Rectal smooth muscle tissue (tissue), 1 donor: ENCODE data around the gene PHYKPL.
"Not testable (repeated sequence)": the region's sequence is repeated elsewhere in the genome, so short reads cannot be mapped to it uniquely, and the experiment has no call there.

Experiments
- H3K27ac ChIP-seq: one replicate; pipeline ENCODE4 v1.7.0; 2013; ENCODE audit warnings: low read depth, low read length, inconsistent platforms
- H3K27me3 ChIP-seq: one replicate; pipeline ENCODE4 v1.7.0; 2013; ENCODE audit warnings: low read length; ENCODE audit not compliant: control insufficient read depth, insufficient read depth
- H3K36me3 ChIP-seq: one replicate; pipeline ENCODE4 v1.7.0; 2013; ENCODE audit warnings: low read length; ENCODE audit not compliant: control insufficient read depth, insufficient read depth
- H3K4me1 ChIP-seq: one replicate; pipeline ENCODE4 v1.7.0; 2013; ENCODE audit warnings: low read length; ENCODE audit not compliant: control insufficient read depth, insufficient read depth
- H3K4me3 ChIP-seq: one replicate; pipeline ENCODE4 v1.7.0; 2013; ENCODE audit warnings: low read length
- H3K9ac ChIP-seq: one replicate; pipeline ENCODE4 v1.7.0; 2013; ENCODE audit warnings: low read length

PHYKPL gene

GRCh38 chr5:178241688-178242231 lies 9.2 kb upstream of the PHYKPL start:
- no peak overlapping the region for H3K9ac ChIP-seq
- no peak overlapping the region for H3K4me3 ChIP-seq
- H3K27me3 ChIP-seq: no peaks in the 10 kb centered on the region
- no peaks in the 10 kb centered on the region for H3K36me3 ChIP-seq
- no peak overlapping the region for H3K27ac ChIP-seq
- no peaks in the 10 kb centered on the region for H3K4me1 ChIP-seq

DNA sequence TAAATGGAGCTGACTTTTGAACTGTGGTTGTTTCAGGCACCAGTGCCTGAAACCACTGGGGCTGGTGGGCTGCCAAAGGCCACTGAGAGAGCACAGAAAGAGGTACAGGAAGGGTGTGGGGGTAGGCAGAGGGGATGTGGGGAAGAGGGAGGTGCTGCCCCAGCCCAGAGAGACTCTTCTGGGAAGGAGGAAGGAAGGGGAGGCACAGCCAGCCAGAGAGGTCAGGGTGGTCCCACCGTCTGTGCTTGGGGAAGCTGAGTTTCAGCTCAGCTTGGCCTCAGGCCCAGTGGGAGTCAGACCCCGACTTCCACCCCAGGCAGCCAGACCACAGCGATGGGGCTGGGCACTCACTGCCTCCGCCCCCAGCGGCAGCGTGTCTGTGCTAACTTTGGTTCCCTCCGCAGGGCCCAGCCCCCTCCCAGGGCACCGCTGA lies 8.6 kb upstream of the PHYKPL start:
- Histone ChIP-seq H3K36me3 (no peaks in the 10 kb centered on the region), H3K9ac (no peak overlapping the region), H3K4me1 (no peaks in the 10 kb centered on the region), H3K27me3 (no peaks in the 10 kb centered on the region), H3K4me3 (no peak overlapping the region), H3K27ac (no peak overlapping the region)

GRCh38 chr5:178240766-178241165 lies 8.2 kb upstream of the PHYKPL start:
- H3K4me3 ChIP-seq: no peak overlapping the region
- no peaks in the 10 kb centered on the region for H3K27me3 ChIP-seq
- H3K4me1 ChIP-seq: no peaks in the 10 kb centered on the region
- no peak overlapping the region for H3K27ac ChIP-seq
- H3K36me3 ChIP-seq: no peaks in the 10 kb centered on the region
- no peak overlapping the region for H3K9ac ChIP-seq

- H3K4me1 ChIP-seq: no peaks in the 10 kb centered on the region
- no peak overlapping the region for H3K4me3 ChIP-seq
- no peak overlapping the region for H3K9ac ChIP-seq
- no peaks in the 10 kb centered on the region for H3K36me3 ChIP-seq
- no peak overlapping the region for H3K27ac ChIP-seq
- H3K27me3 ChIP-seq: no peaks in the 10 kb centered on the region
Measured at GRCh38 chr5:178240341-178240741, 7.7 kb upstream of the PHYKPL start.

DNA sequence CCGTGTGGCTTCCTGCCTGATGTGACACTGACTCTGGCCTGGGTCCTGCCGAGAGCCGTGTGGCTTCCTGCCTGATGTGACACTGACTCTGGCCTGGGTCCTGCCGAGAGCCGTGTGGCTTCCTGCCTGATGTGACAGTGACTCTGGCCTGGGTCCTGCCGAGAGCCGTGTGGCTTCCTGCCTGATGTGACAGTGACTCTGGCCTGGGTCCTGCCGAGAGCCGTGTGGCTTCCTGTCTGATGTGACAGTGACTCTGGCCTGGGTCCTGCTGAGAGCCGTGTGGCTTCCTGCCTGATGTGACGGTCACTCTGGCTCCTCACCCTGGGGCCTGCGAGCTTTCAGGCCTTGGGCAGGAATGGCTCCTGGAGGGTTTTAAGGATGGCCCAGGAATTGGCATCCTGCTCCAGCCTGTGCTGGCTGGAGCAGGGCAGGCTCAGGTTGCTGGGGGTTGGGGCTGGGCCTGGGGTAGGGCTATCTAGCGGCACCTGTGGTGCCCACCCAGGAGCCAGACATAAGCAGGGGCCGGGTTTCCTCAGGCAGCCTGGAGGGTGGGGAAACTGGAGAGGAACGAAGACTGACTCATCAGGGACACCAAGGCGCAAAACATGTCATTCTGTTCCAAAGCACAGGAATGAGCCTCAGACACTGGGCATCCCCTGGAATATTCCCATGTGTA lies 7.2 kb upstream of the PHYKPL start:
- H3K36me3 ChIP-seq, H3K4me1 ChIP-seq, H3K27ac ChIP-seq, H3K9ac ChIP-seq, H3K4me3 ChIP-seq, H3K27me3 ChIP-seq: not testable (repeated sequence)

GRCh38 chr5:178238711-178239592 lies 6.3 kb upstream of the PHYKPL start:
- Histone ChIP-seq H3K9ac (no peak overlapping the region), H3K36me3 (no peaks in the 10 kb centered on the region), H3K27ac (no peak overlapping the region), H3K27me3 (no peaks in the 10 kb centered on the region), H3K4me3 (no peak overlapping the region), H3K4me1 (no peaks in the 10 kb centered on the region)

DNA sequence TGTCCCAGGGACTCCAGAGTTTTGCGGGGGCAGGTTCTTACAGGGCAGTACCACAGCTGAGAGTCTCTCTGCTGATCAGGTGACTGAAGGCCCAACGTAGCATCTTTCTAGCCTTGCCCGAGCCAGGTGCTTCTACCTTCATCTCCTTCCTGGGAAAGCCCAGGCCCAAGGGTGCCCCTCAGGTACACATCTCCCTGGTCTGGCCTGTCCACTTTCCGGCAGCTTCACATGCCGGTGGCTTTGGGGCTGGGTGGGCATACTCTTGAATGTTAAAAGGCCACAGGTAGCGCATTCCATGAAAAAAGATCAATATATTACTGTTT lies 5.7 kb upstream of the PHYKPL start:
- Histone ChIP-seq H3K9ac (no peak overlapping the region), H3K4me1 (no peaks in the 10 kb centered on the region), H3K27me3 (no peaks in the 10 kb centered on the region), H3K27ac (no peak overlapping the region), H3K4me3 (no peak overlapping the region), H3K36me3 (no peaks in the 10 kb centered on the region)

GRCh38 chr5:178237431-178238312 lies 5.1 kb upstream of the PHYKPL start:
- Histone ChIP-seq H3K4me1 (no peaks in the 10 kb centered on the region), H3K36me3 (no peaks in the 10 kb centered on the region), H3K27me3 (no peaks in the 10 kb centered on the region), H3K4me3 (no peak overlapping the region), H3K27ac (no peak overlapping the region), H3K9ac (no peak overlapping the region)

GRCh38 chr5:178236679-178237078 lies 4.1 kb upstream of the PHYKPL start:
- H3K9ac ChIP-seq: no peak overlapping the region
- H3K27ac ChIP-seq: no peak overlapping the region
- H3K4me3 ChIP-seq: no peak overlapping the region
- peaks cover 1% of the 10 kb centered on the region for H3K4me1 ChIP-seq
- H3K27me3 ChIP-seq: no peaks in the 10 kb centered on the region
- no peaks in the 10 kb centered on the region for H3K36me3 ChIP-seq

GRCh38 chr5:178236126-178236525 lies 3.5 kb upstream of the PHYKPL start:
- Histone ChIP-seq H3K9ac (no peak overlapping the region), H3K27ac (no peak overlapping the region), H3K4me3 (no peak overlapping the region), H3K27me3 (no peaks in the 10 kb centered on the region), H3K36me3 (peaks cover 1% of the 10 kb centered on the region), H3K4me1 (peaks cover 7% of the 10 kb centered on the region)

DNA sequence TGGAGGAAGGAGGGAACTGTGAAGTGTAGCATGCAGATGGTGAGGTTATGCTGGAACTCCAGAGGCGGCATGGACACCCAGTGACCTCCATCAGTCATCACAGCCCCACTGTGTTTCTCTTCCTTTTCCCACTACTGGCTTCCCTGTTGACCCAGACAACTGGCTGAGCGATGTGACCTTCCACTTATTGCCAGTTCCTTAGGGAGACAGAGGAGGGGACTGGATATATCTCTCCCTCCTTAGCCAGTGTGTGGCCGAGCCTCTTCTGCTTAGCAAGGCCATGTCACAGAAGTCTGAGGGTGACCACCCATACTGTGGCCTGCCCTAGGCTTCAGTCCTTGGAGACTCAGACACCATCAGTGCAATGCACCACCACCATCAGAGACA lies 3.0 kb upstream of the PHYKPL start:
- Histone ChIP-seq H3K36me3 (peaks cover 7% of the 10 kb centered on the region), H3K4me1 (peaks cover 10% of the 10 kb centered on the region), H3K9ac (no peak overlapping the region), H3K27ac (no peak overlapping the region), H3K4me3 (no peak overlapping the region), H3K27me3 (no peaks in the 10 kb centered on the region)
